Transverse colon (tissue), 4 donors: ENCODE measurements around the gene ZNF664. TPM values are rescaled to one million over a fixed set of nuclear protein-coding genes. Genes with fewer than 3 reads are reported as not detected.

Experiments
- DNase-seq: peaks from one replicate; pipeline ENCODE4 v3.0.0-alpha.2; 2019
- H3K27ac ChIP-seq, 4 donors: fragments of 200-600 bp; sonication (generic); 2 replicates each; pipeline ENCODE4 v1.5.1; 2016 to 2018; ENCODE audit warnings: inconsistent platforms in 4 of 4
- H3K27me3 ChIP-seq: fragments of 200-600 bp; sonication (generic); 2 replicates; pipeline ENCODE4 v1.5.1; 2017; ENCODE audit warnings: inconsistent platforms
- H3K36me3 ChIP-seq, 4 donors: fragments of 200-600 bp; sonication (generic); 2 replicates each; pipeline ENCODE4 v1.5.1; 2017 to 2019; ENCODE audit warnings: inconsistent platforms in 4 of 4
- H3K4me1 ChIP-seq, 4 donors: fragments of 200-600 bp; sonication (generic); 2 replicates each; pipeline ENCODE4 v1.5.1; 2017 to 2020; ENCODE audit warnings: inconsistent platforms in 4 of 4
- H3K4me3 ChIP-seq, 4 donors: fragments of 200-600 bp; sonication (generic); 1 replicate in 1 of 4; 2 replicates in 3 of 4; pipeline versions ENCODE4 v1.5.1 to v1.6.1; 2017 to 2019; ENCODE audit warnings: inconsistent platforms in 4 of 4
- H3K9me3 ChIP-seq, 2 donors: fragments of 200-600 bp; sonication (generic); 2 replicates each; pipeline ENCODE4 v1.5.1; 2017 to 2019; ENCODE audit warnings: inconsistent platforms in 2 of 2
- CTCF ChIP-seq, 5 experiments: fragments of 200-600 bp in 3 of 5; fragments of 450-650 bp in 2 of 5; sonication (generic) in 3 of 5; IDR thresholded peaks; 1 replicate in 2 of 5; 2 replicates in 3 of 5; pipeline ENCODE4 v1.5.1; 2016 to 2017; ENCODE audit warnings: antibody characterized with exemption in 5 of 5, inconsistent platforms in 3 of 5, mild to moderate bottlenecking in 2 of 5, moderate library complexity in 1 of 5
- EP300 ChIP-seq: sonication (generic); formaldehyde crosslinking; IDR thresholded peaks from one replicate; pipeline ENCODE4 v1.6.1; 2017; ENCODE audit warnings: antibody characterized with exemption, low read depth
- POLR2A ChIP-seq: fragments of 450-650 bp; IDR thresholded peaks from one replicate; pipeline ENCODE4 v1.6.1; 2016; ENCODE audit warnings: antibody characterized with exemption, mild to moderate bottlenecking, moderate library complexity
- POLR2AphosphoS5 ChIP-seq, 3 donors: sonication (generic); formaldehyde crosslinking; IDR thresholded peaks; one replicate each; pipeline ENCODE4 v1.6.1; 2016; ENCODE audit warnings: antibody characterized with exemption in 3 of 3
- WGBS, 2 donors: methylation state at CpG; one replicate each; pipeline ENCODE4 v1.1.5; 2018; ENCODE audit warnings: low coverage in 1 of 2; 5-methylcytosine and 5-hydroxymethylcytosine counted together
- in situ Hi-C, 4 donors: fragments of 200-750 bp; cut with MboI; loops; one replicate each; pipeline versions ENCODE4 v1.15.0 to v1.15.1; 2017; ENCODE audit warnings: low sequenced_read_pairs in 3 of 4, low pct_ligation_motif_present in 1 of 4, low pct_unique_long_range_greater_than_20kb in 1 of 4
- intact Hi-C: fragments of 100-400 bp; cut with DNase I; formaldehyde crosslinking; loops from one replicate; pipeline ENCODE4 v1.15.1; 2023; ENCODE audit warnings: low total_unique reads
- total RNA-seq, 4 donors: library from RNA; depleted of rRNA; stranded (reverse); fragments of >200 nt; gene quantifications; one replicate each; pipeline ENCODE4 v1.1.0, GENCODE V29; 2016

ZNF664 gene
- total RNA-seq, 4 donors from 2014 or later: 84.4 to 144 (median 103) TPM

DNA sequence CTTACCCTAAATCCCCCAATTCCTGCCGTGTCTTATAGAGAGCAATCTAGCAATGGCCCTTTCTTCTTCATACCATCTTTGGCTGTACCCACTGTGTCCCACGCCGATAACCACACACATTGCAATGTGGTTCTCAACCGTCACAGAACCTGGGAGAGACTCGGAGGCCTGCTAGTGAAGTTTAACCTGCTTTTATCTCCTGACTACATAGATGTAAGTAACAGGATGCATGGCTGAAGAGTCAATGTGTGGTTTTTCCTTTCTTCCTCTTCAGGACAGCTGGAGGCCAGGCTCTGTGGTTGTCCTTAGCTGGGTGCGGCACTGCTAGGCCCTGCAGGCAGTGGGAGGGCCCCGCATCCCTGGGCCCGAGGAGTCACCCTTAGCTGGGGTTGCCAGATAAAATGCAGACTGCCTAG lies 51.3 kb downstream of the ZNF664 start:
- TF ChIP-seq POLR2A (no peak), POLR2AphosphoS5 (IDR thresholded peaks at IDR 0.05) (no peak), CTCF (IDR thresholded peaks at IDR 0.05) (no peak), EP300 (no peak)
- no peak for DNase-seq
- Histone ChIP-seq H3K27ac (no peak overlapping the region), H3K36me3 (no peaks in the 10 kb centered on the region), H3K9me3 (no peaks in the 10 kb centered on the region), H3K4me3 (no peak overlapping the region), H3K27me3 (no peaks in the 10 kb centered on the region), H3K4me1 (peaks cover 0 to 9% (median 0%) of the 10 kb centered on the region in 4 donors)
- in situ Hi-C loops (no loop called here), intact Hi-C loops (no loop called here)
- 71 to 76% methylated on average over 7 to 8 of the region's 8 CpGs for WGBS, 2 donors

- Histone ChIP-seq H3K27ac (no peak overlapping the region), H3K4me1 (peaks cover 0 to 9% (median 0%) of the 10 kb centered on the region in 4 donors), H3K27me3 (no peaks in the 10 kb centered on the region), H3K4me3 (no peak overlapping the region), H3K36me3 (no peaks in the 10 kb centered on the region), H3K9me3 (no peaks in the 10 kb centered on the region)
- DNase-seq: no peak
- in situ Hi-C loops: loop anchor here in 1 of 4 donors (25.0 kb wide), 1 partner anchor 288 kb away; no protein-coding TSS in a partner anchor
- intact Hi-C loops: no loop called here
- WGBS, 2 donors: 40 to 80% methylated on average over 2 to 7 of the region's 7 CpGs
- TF ChIP-seq POLR2AphosphoS5 (IDR thresholded peaks at IDR 0.05) (no peak), EP300 (no peak), CTCF (IDR thresholded peaks at IDR 0.05) (no peak), POLR2A (no peak)
These were observed 51.8 kb downstream of the ZNF664 start for GRCh38 chr12:124024776-124025175.

- in situ Hi-C loops (loop anchor here in 1 of 4 donors (25.0 kb wide), 1 partner anchor 287 kb away; no protein-coding TSS in a partner anchor), intact Hi-C loops (no loop called here)
- no peak for DNase-seq
- no peaks in the 10 kb centered on the region for H3K36me3 ChIP-seq
- no peaks in the 10 kb centered on the region for H3K9me3 ChIP-seq
- WGBS, 2 donors: 81 to 93% methylated on average over 5 to 8 of the region's 8 CpGs
- TF ChIP-seq EP300 (no peak), POLR2AphosphoS5 (IDR thresholded peaks at IDR 0.05) (no peak), CTCF (IDR thresholded peaks at IDR 0.05) (no peak), POLR2A (no peak)
- H3K4me1 ChIP-seq: peaks cover 0 to 4% (median 0%) of the 10 kb centered on the region in 4 donors
- H3K4me3 ChIP-seq: no peak overlapping the region
- H3K27ac ChIP-seq: no peak overlapping the region
- H3K27me3 ChIP-seq: no peaks in the 10 kb centered on the region
These were observed 52.6 kb downstream of the ZNF664 start for GRCh38 chr12:124025661-124026060.

DNA sequence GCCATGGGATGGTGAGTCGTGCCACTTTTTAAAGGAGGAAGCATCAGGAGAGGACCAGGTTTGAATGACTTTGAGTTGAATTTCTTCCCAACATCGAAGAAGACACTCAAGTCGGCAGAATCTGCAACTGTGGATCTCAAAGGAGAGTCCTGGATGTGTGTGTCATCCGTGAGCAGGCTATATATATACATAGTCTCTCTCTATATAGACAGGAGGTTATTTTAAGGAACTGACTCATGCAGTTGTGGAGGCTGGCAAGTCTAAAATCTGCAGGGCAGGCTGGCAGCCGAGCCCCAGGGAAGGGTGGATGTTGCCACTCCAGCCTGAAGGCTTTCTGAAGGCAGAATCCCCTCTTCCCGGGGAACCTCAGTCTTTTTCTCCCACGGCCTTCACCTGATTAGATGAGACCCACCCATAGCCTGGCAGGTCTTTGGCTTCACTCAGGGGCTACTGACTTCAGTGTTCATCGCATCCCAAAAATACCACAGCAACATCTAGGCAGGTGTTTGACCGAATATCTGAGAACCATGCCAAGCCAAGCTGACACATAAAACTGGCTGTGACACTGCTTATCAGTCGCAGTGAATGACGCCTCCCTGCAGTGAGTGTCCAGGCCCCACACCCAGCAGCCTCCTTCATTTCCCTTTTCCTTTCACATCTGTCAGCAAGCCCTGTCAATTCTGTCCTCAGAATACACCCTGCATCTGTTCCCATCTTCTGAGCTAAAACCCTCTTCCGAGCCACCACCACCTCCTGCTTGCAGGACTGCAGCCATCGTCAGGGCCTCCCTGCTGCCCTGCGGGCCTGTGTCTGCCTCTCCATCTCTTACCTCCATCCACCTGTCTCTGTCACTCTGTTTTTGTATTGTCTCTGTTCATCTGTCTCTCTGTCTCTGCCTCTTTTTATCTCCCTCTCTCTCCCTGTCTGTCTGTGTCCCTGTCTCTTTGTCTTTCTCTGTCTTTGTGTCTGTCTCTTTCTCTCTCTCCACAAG lies 54.0 kb downstream of the ZNF664 start:
- WGBS, 2 donors: 82 to 93% methylated on average over 4 to 14 of the region's 14 CpGs
- Histone ChIP-seq H3K4me1 (no peaks in the 10 kb centered on the region), H3K4me3 (no peak overlapping the region), H3K27ac (no peak overlapping the region), H3K27me3 (no peaks in the 10 kb centered on the region), H3K36me3 (no peaks in the 10 kb centered on the region), H3K9me3 (no peaks in the 10 kb centered on the region)
- intact Hi-C loops: no loop called here
- DNase-seq: no peak
- in situ Hi-C loops: loop anchor here in 1 of 4 donors (25.0 kb wide), 1 partner anchor 285 kb away; no protein-coding TSS in a partner anchor
- no peak for TF ChIP-seq EP300
- TF ChIP-seq CTCF (IDR thresholded peaks at IDR 0.05): no peak
- TF ChIP-seq POLR2A: no peak
- no peak for TF ChIP-seq POLR2AphosphoS5 (IDR thresholded peaks at IDR 0.05)
